HEK293 (cell line): ENCODE data around the gene TCERG1L.

ENCODE experiments used
- KLF8 ChIP-seq: fragments of 450-650 bp; formaldehyde crosslinking; IDR thresholded peaks from 2 replicates; pipeline ENCODE4 v1.5.1; 2016; ENCODE audit warnings: missing biosample characterization, missing genetic modification characterization
- PRDM4 ChIP-seq: fragments of 450-650 bp; formaldehyde crosslinking; IDR thresholded peaks from 2 replicates; pipeline ENCODE4 v1.5.1; 2017; ENCODE audit warnings: missing biosample characterization, missing genetic modification characterization

GRCh38 chr10:131238669-131239280 lies 72.7 kb downstream of the TCERG1L start:
- TF ChIP-seq PRDM4 (tag by site-specific recombination) = no peak
- no peak for TF ChIP-seq KLF8 (tag by site-specific recombination)
